Iris pigment epithelial cell (primary cell): ENCODE results near the gene VPS26C.
"Not testable (repeated sequence)": the region's sequence is repeated elsewhere in the genome, so short reads cannot be mapped to it uniquely, and the experiment has no call there.

ENCODE experiments used
- DNase-seq: peaks from one replicate; pipeline ENCODE4 v3.0.0-alpha.2; 2011; ENCODE audit warnings: low read depth

VPS26C gene

DNA sequence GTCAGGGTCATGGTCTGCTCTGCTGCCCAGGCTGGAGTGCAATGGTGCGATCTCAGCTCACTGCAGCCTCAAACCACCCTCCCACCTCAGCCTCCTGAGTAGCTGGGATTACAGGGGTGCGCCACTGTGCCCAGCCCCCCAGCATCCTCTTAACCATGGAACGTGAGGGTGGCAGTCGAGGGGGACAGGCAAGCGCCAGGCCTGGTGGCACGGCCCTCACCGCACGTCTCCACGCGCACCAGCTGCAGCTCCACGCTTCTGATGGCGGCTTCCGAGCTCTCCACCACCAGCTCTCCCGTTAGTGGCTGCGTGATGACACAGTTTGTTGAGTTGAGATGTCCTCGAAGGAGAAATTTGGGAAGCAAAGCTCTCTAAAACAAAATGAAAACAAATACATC lies 39.1 kb downstream of the VPS26C start:
- no peak for DNase-seq

- DNase-seq = no peak
Measured at GRCh38 chr21:37227071-37228002, 39.8 kb downstream of the VPS26C start.

GRCh38 chr21:37226041-37226920 lies 40.9 kb downstream of the VPS26C start:
- DNase-seq = no peak

DNA sequence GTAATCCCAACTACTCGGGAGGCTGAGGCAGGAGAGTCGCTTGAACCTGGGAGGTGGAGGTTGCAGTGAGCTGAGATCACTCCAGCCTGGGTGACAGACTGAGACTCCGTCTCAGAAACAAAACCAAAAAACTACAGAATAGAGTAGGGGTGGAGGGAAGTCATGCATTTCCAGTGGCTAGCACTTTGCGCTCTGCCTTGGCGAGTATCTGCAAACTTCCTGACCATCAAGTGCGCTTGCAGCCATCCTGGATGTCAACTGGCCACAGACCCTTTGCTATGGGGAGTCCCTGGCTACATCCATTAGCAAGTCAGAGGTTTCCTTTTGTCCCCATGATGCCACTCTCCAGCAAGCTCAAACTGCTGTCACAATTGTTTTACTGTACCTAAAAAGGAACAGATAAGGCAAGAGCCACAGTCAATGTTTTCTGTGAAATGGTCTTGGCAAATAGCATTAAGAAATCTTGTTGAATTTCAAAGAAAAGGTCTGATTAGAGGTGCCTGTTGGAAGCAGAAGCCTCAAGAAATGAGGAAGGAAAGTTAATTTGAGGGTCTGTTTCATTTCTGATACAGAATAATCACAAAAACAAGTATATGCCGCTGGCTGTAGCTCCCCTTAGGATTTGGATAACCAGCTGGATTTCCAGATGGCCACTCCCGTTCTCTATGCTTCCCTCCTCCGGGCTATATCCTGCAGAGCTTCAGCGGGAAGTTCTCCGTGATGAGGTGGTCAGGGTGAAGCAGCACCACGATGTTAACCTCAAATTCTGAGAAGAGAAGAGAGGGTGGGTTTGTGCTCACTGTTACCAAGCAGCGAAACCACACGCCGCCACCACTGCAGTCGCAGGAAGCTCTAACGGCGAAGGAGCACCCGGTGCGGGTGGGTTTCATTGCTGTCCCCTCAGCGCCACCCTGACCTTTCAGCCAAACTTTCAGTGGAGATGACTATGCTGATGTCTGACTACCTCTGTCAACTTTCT lies 42.0 kb downstream of the VPS26C start:
- DNase-seq = no peak

- no peak for DNase-seq
Measured at GRCh38 chr21:37223804-37224345, 43.3 kb downstream of the VPS26C start.

DNA sequence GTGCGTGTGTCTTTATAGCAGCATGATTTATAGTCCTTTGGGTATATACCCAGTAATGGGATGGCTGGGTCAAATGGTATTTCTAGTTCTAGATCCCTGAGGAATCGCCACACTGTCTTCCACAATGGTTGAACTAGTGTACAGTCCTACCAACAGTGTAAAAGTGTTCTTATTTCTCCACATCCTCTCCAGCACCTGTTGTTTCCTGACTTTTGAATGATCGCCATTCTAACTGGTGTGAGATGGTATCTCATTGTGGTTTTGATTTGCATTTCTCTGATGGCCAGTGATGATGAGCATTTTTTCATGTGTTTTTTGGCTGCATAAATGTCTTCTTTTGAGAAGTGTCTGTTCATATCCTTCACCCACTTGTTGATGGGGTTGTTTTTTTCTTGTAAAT lies 44.9 kb downstream of the VPS26C start:
- DNase-seq = not testable (repeated sequence)

DNA sequence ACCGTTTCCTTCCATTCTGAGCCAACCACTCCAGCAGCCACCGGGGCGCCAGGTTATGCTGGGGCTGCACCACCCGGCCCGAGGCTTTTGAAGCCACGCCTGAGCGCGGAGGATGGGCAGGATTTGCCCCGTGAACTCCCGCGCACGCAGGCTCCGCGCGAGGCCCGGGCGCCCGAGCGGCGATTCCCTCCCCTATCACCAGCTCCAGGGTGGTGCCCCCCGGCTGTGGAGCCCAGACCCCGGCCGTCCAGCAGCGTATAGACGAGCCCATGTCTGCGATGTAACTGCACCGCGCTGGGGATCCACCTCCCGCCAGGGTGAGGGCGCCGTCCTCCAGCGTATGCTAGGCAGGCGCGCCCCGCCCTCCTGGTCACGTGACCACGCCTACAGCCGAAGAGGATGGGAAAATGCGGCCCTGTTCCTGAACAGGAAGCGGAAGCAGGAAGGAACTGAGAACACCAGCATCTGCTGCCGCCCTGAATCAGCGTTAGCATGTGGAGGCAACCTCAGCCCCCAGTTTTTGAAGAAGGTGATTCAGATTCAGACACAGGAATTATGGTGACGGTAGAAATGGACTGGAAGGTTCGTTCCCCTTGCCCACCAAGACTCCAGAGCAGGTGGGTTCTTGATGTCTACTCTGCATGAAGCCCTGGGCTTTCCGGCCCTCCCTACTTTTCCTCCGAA lies 46.0 kb downstream of the VPS26C start:
- peak; percentile 91 for DNase-seq

GRCh38 chr21:37220433-37220980 lies 46.6 kb downstream of the VPS26C start:
- DNase-seq = peak; percentile 56

DNA sequence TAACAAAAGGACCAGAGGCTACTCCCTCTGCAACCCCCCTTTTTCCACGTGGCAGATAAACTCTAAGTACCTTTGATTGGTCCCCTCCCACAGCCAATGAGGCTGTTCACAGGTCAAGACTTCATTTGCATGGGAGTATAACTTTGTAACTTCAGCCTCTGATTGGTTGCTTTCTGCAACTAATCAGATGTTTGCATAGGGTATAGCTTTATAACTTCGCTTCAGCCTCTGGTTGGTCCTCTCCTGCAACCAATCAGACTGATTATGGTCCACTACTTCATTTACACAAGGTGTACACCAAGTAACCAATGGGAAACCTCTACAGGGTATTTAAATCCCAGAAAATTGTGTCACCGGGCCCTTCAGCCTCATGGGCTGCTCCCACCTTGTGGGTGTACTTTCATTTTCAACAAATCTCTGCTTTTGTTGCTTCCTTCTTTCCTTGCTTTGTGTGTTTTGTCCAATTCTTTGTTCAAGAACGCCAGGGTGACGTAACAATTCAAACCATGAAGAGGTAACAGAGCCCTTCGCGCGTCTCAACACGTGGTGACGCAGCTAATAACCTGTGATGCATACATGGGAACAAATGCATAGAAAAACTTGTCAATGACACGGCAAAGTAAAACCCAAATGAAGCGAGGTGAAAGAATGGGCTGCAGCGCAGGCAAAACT lies 47.2 kb downstream of the VPS26C start:
- DNase-seq = peak; percentile 23

- no peak for DNase-seq
Measured at GRCh38 chr21:37214952-37215351, 52.2 kb downstream of the VPS26C start.

DNA sequence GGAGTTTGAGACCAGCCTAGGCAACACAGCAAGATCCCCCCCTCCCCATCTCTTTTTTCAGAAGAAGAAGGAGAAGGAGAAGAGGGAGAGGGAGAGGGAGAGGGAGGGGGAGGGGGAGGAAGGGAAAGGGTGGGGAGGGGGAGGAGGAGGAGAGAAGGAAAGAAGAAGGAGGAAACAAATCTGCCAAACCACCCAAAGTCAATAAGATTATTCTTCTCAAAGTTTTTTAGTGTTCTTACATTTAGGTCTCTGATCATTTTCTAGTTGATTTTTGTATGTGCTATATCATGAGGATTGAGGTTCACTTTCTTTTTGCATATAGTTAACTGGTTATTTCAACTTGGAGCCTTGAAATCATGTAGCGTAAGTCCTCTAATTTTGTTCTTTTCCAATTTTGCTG lies 56.3 kb downstream of the VPS26C start:
- no peak for DNase-seq

DNA sequence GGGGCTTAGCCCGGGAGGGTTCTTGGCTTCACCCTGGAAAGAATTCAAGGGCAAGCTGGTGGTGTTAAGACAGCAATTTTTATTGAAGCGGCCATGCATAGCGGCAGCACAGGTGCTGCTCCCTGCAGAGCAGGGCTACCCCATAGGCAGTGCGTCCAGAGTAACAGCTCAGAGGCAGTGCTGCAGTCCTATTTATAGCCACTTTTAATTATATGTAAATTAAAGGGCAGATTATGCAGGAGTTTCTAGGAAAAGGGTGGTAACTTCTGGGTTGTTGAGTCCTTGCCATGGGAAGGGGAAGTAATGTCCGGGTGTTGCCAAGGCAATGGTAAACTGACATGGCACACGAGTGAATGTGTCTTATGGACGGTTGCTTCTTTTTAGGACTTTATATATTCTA lies 57.0 kb downstream of the VPS26C start:
- DNase-seq = no peak

GRCh38 chr21:37208741-37209225 lies 58.4 kb downstream of the VPS26C start:
- no peak for DNase-seq

GRCh38 chr21:37208056-37208721 lies 58.9 kb downstream of the VPS26C start:
- DNase-seq = no peak

GRCh38 chr21:37207441-37208009 lies 59.6 kb downstream of the VPS26C start:
- peak; percentile 16 for DNase-seq

- DNase-seq = no peak
Measured at GRCh38 chr21:37206496-37206895, 60.6 kb downstream of the VPS26C start.

- DNase-seq = peak; percentile 50
Measured at GRCh38 chr21:37204580-37204979, 62.6 kb downstream of the VPS26C start.

DNA sequence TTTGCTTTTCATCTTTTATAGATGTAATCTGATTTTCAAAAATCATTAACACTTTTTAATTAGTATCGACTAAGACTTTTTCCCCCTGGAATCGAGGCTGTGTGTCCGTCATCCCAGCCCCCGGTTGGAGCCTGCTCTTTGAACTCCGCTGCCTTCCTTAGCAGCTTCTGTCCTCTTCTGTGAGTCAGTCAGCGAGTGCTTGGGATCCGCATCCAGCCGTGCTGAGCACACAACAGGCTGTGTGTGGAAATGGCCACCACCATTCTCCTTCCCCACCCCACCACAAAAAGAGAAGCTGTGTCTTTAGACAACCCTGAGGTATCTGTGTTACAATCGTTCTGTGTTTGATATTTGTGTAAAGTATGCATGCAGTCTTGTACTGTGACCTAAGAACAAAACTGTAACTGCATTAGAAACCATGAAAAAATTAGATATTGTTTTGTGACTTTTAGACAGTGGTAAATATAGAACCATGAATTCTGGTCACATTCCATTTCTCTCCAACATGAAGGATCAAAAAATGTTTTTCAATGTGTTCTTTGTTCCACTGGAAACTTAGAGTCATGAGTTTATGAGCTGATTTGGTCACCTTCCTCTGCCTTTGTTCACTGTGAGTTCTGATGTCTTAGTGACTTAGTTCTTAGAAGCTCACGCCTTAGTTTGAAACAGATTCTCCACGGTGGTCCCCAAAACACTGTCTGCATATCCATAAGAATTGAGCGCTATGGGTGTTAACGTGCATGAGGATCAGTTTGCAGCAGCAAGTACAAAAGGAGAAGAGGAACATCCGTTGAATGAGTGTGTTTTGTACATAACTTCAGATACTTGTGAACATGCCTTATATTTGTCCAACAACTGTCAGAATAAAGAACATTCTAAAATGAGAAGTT lies 64.7 kb downstream of the VPS26C start:
- no peak for DNase-seq
